HepG2 (cell line): ENCODE results near the gene COL26A1.

Experiments used
- EZH2 ChIP-seq: conservative IDR thresholded peaks from 2 replicates; pipeline ENCODE4 v1.6.1; 2012; ENCODE audit warnings: mild to moderate bottlenecking, low read depth, low read length, moderate library complexity
- KLF12 ChIP-seq: sonication (generic); formaldehyde crosslinking; IDR thresholded peaks from 2 replicates; pipeline ENCODE4 v1.4.0; 2020; ENCODE audit warnings: missing genetic modification reagents, borderline replicate concordance
- POLR2AphosphoS2 ChIP-seq: IDR thresholded peaks from 2 replicates; pipeline ENCODE4 v1.6.1; 2011; ENCODE audit warnings: low read depth, low read length, improper control_type of control experiment
- ZNF33B ChIP-seq: sonication (generic); formaldehyde crosslinking; IDR thresholded peaks from 2 replicates; pipeline ENCODE4 v1.5.1; 2020; ENCODE audit warnings: mild to moderate bottlenecking, missing genetic modification reagents
- TF ChIP-seq, protein P1 (sequence below): sonication (generic); formaldehyde crosslinking; IDR thresholded peaks from 2 replicates; pipeline ENCODE4 v1.5.0; 2020; ENCODE audit warnings: mild to moderate bottlenecking, missing genetic modification reagents, moderate library complexity

DNA sequence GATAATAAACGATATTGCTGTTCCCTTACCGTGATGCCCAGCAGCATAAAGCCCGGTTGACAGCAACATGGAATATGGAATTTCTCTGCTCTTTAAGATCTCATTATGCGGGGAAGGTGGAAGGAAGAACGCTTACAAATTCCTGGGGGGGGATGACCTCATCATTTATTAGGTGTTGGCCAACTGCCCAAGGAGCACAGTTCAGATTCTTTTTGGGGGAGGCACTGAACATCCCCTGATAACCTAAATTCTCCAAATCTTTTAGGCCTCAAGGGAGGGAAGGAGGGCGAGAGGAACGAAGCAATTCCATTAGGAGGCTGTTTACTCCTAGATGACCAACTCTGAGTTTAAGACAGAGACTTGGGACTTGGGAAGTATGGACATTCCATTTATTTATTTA, 5.2 kb upstream of the COL26A1 start:
- TF ChIP-seq POLR2AphosphoS2: no peak
- no peak for TF ChIP-seq ZNF33B (CRISPR knock-in tag)
- no peak for TF ChIP-seq EZH2
- no peak for TF ChIP-seq KLF12 (CRISPR knock-in tag)
- TF ChIP-seq, protein P1, sequence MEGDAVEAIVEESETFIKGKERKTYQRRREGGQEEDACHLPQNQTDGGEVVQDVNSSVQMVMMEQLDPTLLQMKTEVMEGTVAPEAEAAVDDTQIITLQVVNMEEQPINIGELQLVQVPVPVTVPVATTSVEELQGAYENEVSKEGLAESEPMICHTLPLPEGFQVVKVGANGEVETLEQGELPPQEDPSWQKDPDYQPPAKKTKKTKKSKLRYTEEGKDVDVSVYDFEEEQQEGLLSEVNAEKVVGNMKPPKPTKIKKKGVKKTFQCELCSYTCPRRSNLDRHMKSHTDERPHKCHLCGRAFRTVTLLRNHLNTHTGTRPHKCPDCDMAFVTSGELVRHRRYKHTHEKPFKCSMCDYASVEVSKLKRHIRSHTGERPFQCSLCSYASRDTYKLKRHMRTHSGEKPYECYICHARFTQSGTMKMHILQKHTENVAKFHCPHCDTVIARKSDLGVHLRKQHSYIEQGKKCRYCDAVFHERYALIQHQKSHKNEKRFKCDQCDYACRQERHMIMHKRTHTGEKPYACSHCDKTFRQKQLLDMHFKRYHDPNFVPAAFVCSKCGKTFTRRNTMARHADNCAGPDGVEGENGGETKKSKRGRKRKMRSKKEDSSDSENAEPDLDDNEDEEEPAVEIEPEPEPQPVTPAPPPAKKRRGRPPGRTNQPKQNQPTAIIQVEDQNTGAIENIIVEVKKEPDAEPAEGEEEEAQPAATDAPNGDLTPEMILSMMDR (CRISPR knock-in tag): no peak
